IMR-90 (cell line): ENCODE results near the gene PRKACG. TPM values are rescaled to one million over a fixed set of nuclear protein-coding genes. Genes with fewer than 3 reads are reported as not detected.

Source experiments
- ATAC-seq: fragments of 200-7000 bp; cut with Tn5 transposase; 2 replicates; pipeline ENCODE4 v1.9.1; 2020; ENCODE audit warnings: low read depth, mild to moderate bottlenecking, moderate library complexity
- BruUV-seq: library from RNA; stranded (reverse); fragments of 400-500 nt; replicated peaks from 2 replicates; lab custom pipeline; 2021; lab: Mats Ljungman, UMichigan
- CTCF ChIA-PET: fragments of 300-600 bp; formaldehyde crosslinking; extraction: SDS; loops from one replicate; lab custom pipeline; 2021; ENCODE audit warnings: antibody characterized with exemption; lab: Yijun Ruan, JAX
- POLR2A ChIA-PET: fragments of 300-600 bp; sonication (Branson Sonifier 250); formaldehyde crosslinking; loops from one replicate; lab custom pipeline; 2022; ENCODE audit warnings: antibody characterized with exemption; ENCODE audit not compliant: unreplicated experiment; lab: Charles Lee
- DNase-seq: peaks from one replicate; pipeline ENCODE4 v3.0.0; 2013
- H2AFZ ChIP-seq: replicated peaks from 2 replicates; pipeline ENCODE3; 2013; ENCODE audit warnings: low read length, mild to moderate bottlenecking; ENCODE audit not compliant: poor library complexity
- H2AK5ac ChIP-seq: 2 replicates; pipeline ENCODE4 v1.6.1; 2013; ENCODE audit warnings: low read depth, low read length, inconsistent platforms
- H2AK9ac ChIP-seq: replicated peaks from 2 replicates; pipeline ENCODE3; 2013; ENCODE audit warnings: mild to moderate bottlenecking, low read depth, low read length, moderate library complexity; ENCODE audit not compliant: poor library complexity
- H2BK120ac ChIP-seq: 2 replicates; pipeline ENCODE4 v1.6.1; 2013; ENCODE audit warnings: low read depth, low read length, inconsistent platforms
- H2BK15ac ChIP-seq: 3 replicates; pipeline ENCODE4 v1.6.1; 2013; ENCODE audit warnings: low read depth, low read length, inconsistent platforms
- H2BK20ac ChIP-seq: 2 replicates; pipeline ENCODE4 v1.6.1; 2013; ENCODE audit warnings: low read depth, mild to moderate bottlenecking, inconsistent platforms, low read length, moderate library complexity
- H2BK5ac ChIP-seq: 2 replicates; pipeline ENCODE4 v1.6.1; 2013; ENCODE audit warnings: mild to moderate bottlenecking, low read depth, low read length, inconsistent platforms; ENCODE audit not compliant: poor library complexity, severe bottlenecking
- H3K14ac ChIP-seq: replicated peaks from 2 replicates; pipeline ENCODE4 v1.6.1; 2013; ENCODE audit warnings: low read depth, low read length, inconsistent platforms
- H3K18ac ChIP-seq: 2 replicates; pipeline ENCODE4 v1.6.1; 2013; ENCODE audit warnings: low read depth, low read length, control low read depth
- H3K23ac ChIP-seq: 2 replicates; pipeline ENCODE4 v1.6.1; 2013; ENCODE audit warnings: low read depth, low read length, inconsistent platforms
- H3K27ac ChIP-seq: 2 replicates; pipeline ENCODE4 v1.5.1; 2013; ENCODE audit warnings: mild to moderate bottlenecking, control low read depth, low read length; ENCODE audit not compliant: insufficient read depth
- H3K27me3 ChIP-seq: 2 replicates; pipeline ENCODE4 v1.6.1; 2013; ENCODE audit warnings: low read length; ENCODE audit not compliant: control insufficient read depth, insufficient read depth
- H3K36me3 ChIP-seq: 2 replicates; pipeline ENCODE4 v1.6.1; 2013; ENCODE audit warnings: low read length, mixed read lengths; ENCODE audit not compliant: control insufficient read depth, insufficient read depth
- H3K4ac ChIP-seq: 2 replicates; pipeline ENCODE4 v1.6.1; 2013; ENCODE audit warnings: low read depth, low read length, inconsistent platforms
- H3K4me1 ChIP-seq: 2 replicates; pipeline ENCODE4 v1.6.1; 2013; ENCODE audit warnings: low read length, mixed read lengths; ENCODE audit not compliant: control insufficient read depth, insufficient read depth
- H3K4me2 ChIP-seq: 2 replicates; pipeline ENCODE4 v1.6.1; 2013; ENCODE audit warnings: low read depth, mild to moderate bottlenecking, control low read depth, low read length, moderate library complexity
- H3K4me3 ChIP-seq: 2 replicates; pipeline ENCODE4 v1.5.1; 2013; ENCODE audit warnings: low read depth, mild to moderate bottlenecking, control low read depth, low read length, moderate library complexity; ENCODE audit not compliant: insufficient read depth
- H3K56ac ChIP-seq: 2 replicates; pipeline ENCODE4 v1.6.1; 2013; ENCODE audit warnings: low read length, inconsistent platforms; ENCODE audit not compliant: insufficient read depth; ENCODE audit errors: extremely low read depth
- H3K79me1 ChIP-seq, 2 experiments: 2 replicates each; pipeline ENCODE4 v1.6.1; 2013; ENCODE audit warnings: low read length in 2 of 2, inconsistent platforms in 1 of 2, low read depth in 1 of 2
- H3K9ac ChIP-seq: 2 replicates; pipeline ENCODE4 v1.6.1; 2013; ENCODE audit warnings: low read depth, low read length, control low read depth
- H3K9me1 ChIP-seq: 2 replicates; pipeline ENCODE4 v1.6.1; 2013; ENCODE audit warnings: low read length, inconsistent platforms; ENCODE audit not compliant: insufficient read depth
- H3K9me3 ChIP-seq: 2 replicates; pipeline ENCODE4 v1.6.1; 2013; ENCODE audit warnings: low read length; ENCODE audit not compliant: control insufficient read depth, insufficient read depth
- H4K20me1 ChIP-seq: 2 replicates; pipeline ENCODE4 v1.6.1; 2013; ENCODE audit warnings: low read length, inconsistent platforms; ENCODE audit not compliant: insufficient read depth
- H4K5ac ChIP-seq: 2 replicates; pipeline ENCODE4 v1.6.1; 2013; ENCODE audit warnings: mild to moderate bottlenecking, low read depth, low read length, control low read depth
- H4K8ac ChIP-seq, 2 experiments: 2 replicates each; pipeline ENCODE4 v1.6.1; 2013; ENCODE audit warnings: low read depth in 2 of 2, low read length in 2 of 2, control low read depth in 1 of 2, inconsistent platforms in 1 of 2
- H4K91ac ChIP-seq: 2 replicates; pipeline ENCODE4 v1.6.1; 2013; ENCODE audit warnings: low read depth, low read length, inconsistent platforms; ENCODE audit not compliant: insufficient read depth
- BHLHE40 ChIP-seq: fragments of 150-350 bp; IDR thresholded peaks from 2 replicates; pipeline ENCODE4 v1.6.1; 2016; ENCODE audit warnings: mild to moderate bottlenecking, low read depth, low read length
- CEBPB ChIP-seq: IDR thresholded peaks from 2 replicates; pipeline ENCODE4 v1.6.1; 2012; ENCODE audit warnings: low read depth, low read length, improper control_type of control experiment
- CHD1 ChIP-seq: IDR thresholded peaks from 2 replicates; pipeline ENCODE4 v1.6.1; 2012; ENCODE audit warnings: low read depth, low read length, improper control_type of control experiment
- CTCF ChIP-seq: conservative IDR thresholded peaks from 2 replicates; pipeline ENCODE4 v1.5.1; 2012; ENCODE audit warnings: mild to moderate bottlenecking, low read depth, low read length, improper control_type of control experiment
- FOS ChIP-seq: fragments of 150-350 bp; IDR thresholded peaks from 2 replicates; pipeline ENCODE4 v1.6.1; 2016; ENCODE audit warnings: low read depth, low read length
- MAFK ChIP-seq: IDR thresholded peaks from 2 replicates; pipeline ENCODE4 v1.6.1; 2012; ENCODE audit warnings: low read depth, low read length, improper control_type of control experiment
- MAZ ChIP-seq: IDR thresholded peaks from 2 replicates; pipeline ENCODE4 v1.6.1; 2012; ENCODE audit warnings: low read depth, mild to moderate bottlenecking, low read length, improper control_type of control experiment, moderate library complexity, borderline replicate concordance
- MXI1 ChIP-seq: IDR thresholded peaks from 2 replicates; pipeline ENCODE4 v1.6.1; 2012; ENCODE audit warnings: low read depth, mild to moderate bottlenecking, low read length, moderate library complexity, borderline replicate concordance
- NFE2L2 ChIP-seq: fragments of 150-350 bp; IDR thresholded peaks from 2 replicates; pipeline ENCODE4 v1.6.1; 2016; ENCODE audit warnings: low read depth, mild to moderate bottlenecking, low read length
- POLR2A ChIP-seq: IDR thresholded peaks from 2 replicates; pipeline ENCODE4 v1.6.1; 2012; ENCODE audit warnings: mild to moderate bottlenecking, low read depth, low read length
- RAD21 ChIP-seq: IDR thresholded peaks from 2 replicates; pipeline ENCODE4 v1.6.1; 2012; ENCODE audit warnings: low read length, improper control_type of control experiment
- RCOR1 ChIP-seq: IDR thresholded peaks from 2 replicates; pipeline ENCODE4 v1.6.1; 2012; ENCODE audit warnings: mild to moderate bottlenecking, low read length, improper control_type of control experiment; ENCODE audit not compliant: insufficient replicate concordance
- RFX5 ChIP-seq: IDR thresholded peaks from 2 replicates; pipeline ENCODE4 v1.8.0; 2012; ENCODE audit warnings: low read depth, mild to moderate bottlenecking, low read length, moderate library complexity
- USF2 ChIP-seq: fragments of 150-350 bp; IDR thresholded peaks from 2 replicates; pipeline ENCODE4 v1.6.1; 2017; ENCODE audit warnings: mild to moderate bottlenecking, antibody characterized with exemption, low read length, low read depth
- WGBS, 2 experiments: methylation state at CpG; one replicate each; pipeline versions ENCODE4 v1.1.5 to v1.1.7; 2013; ENCODE audit warnings: missing lambda C conversion rate in 2 of 2; ENCODE audit not compliant: insufficient read length in 1 of 2; ENCODE audit errors: extremely low coverage in 2 of 2; 5-methylcytosine and 5-hydroxymethylcytosine counted together
- dilution Hi-C: fragments of 300-500 bp; cut with HindIII; formaldehyde crosslinking; loops from one replicate; pipeline ENCODE4 v1.14.3; 2018; ENCODE audit warnings: low sequenced_read_pairs; ENCODE audit not compliant: unreplicated experiment
- in situ Hi-C: fragments of 300-500 bp; cut with MboI; formaldehyde crosslinking; loops from 3 replicates; pipeline ENCODE4 v1.14.3; 2019; ENCODE audit warnings: low sequenced_read_pairs, inconsistent platforms, mixed read lengths
- intact Hi-C: fragments of 100-400 bp; cut with micrococcal nuclease; formaldehyde crosslinking; loops from 2 replicates; pipeline ENCODE4 v1.10.0; 2022
- polyA plus RNA-seq, 3 experiments: library from polyadenylated mRNA; depleted of rRNA; stranded (reverse); fragments of >200 nt; gene quantifications; 2 replicates each; pipeline ENCODE4 v1.2.3, GENCODE V29; 2012; ENCODE audit warnings: low replicate concordance in 1 of 3
- total RNA-seq: library from RNA; depleted of rRNA; stranded (reverse); fragments of >200 nt; gene quantifications from 2 replicates; pipeline ENCODE4 v1.2.3, GENCODE V29; 2012

The PRKACG gene
- total and polyA plus RNA-seq, 2 of the 4 experiments (the other 2 are of a cell fraction), result not detected

- BruUV-seq, result no TSS peak
- H2BK15ac ChIP-seq, result no peak overlapping the region
- H3K9me3 ChIP-seq, result no peaks in the 10 kb centered on the region
- in situ Hi-C loops (no loop called here), dilution Hi-C loops (no loop called here), intact Hi-C loops (no loop called here)
- H2BK5ac ChIP-seq, result no peak overlapping the region
- no CpG with 5 or more reads among the region's 1 CpG for WGBS, 2 experiments
- ChIA-PET CTCF (no interaction called here), POLR2A (no interaction called here)
- no peaks in the 10 kb centered on the region; the same call in 1 of the 2 replicates for H3K27me3 ChIP-seq
- H3K4me1 ChIP-seq, result no peaks in the 10 kb centered on the region; the same call in 1 of the 2 replicates
- H4K8ac ChIP-seq, result no peak overlapping the region
- no peak overlapping the region for H3K14ac ChIP-seq
- H3K4ac ChIP-seq, result no peak overlapping the region
- no peak overlapping the region for H3K4me2 ChIP-seq
- DNase-seq (no peak), ATAC-seq (no peak)
- no peak overlapping the region for H2BK120ac ChIP-seq
- H4K91ac ChIP-seq, result no peak overlapping the region
- no peak overlapping the region for H2AFZ ChIP-seq
- H4K5ac ChIP-seq, result no peak overlapping the region
- no peak overlapping the region for H2BK20ac ChIP-seq
- H3K36me3 ChIP-seq, result no peaks in the 10 kb centered on the region
- H3K79me1 ChIP-seq, result no peaks in the 10 kb centered on the region
- H2AK9ac ChIP-seq, result no peak overlapping the region
- no peak overlapping the region for H3K23ac ChIP-seq
- no peak for TF ChIP-seq RFX5
- no peak for TF ChIP-seq CHD1
- TF ChIP-seq CTCF, result no peak
- no peak for TF ChIP-seq MAFK
- TF ChIP-seq CEBPB, result no peak
- TF ChIP-seq RCOR1, result no peak
- TF ChIP-seq FOS, result no peak
- TF ChIP-seq BHLHE40, result no peak
- no peak for TF ChIP-seq POLR2A
- no peak for TF ChIP-seq MAZ
- TF ChIP-seq NFE2L2, result no peak
- no peak for TF ChIP-seq USF2
- no peak for TF ChIP-seq RAD21
- no peak for TF ChIP-seq MXI1
- H3K4me3 ChIP-seq, result no peak overlapping the region
- H3K9me1 ChIP-seq, result no peaks in the 10 kb centered on the region
- H3K56ac ChIP-seq, result no peak overlapping the region
- H3K27ac ChIP-seq, result no peak overlapping the region
- H2AK5ac ChIP-seq, result no peak overlapping the region
- H4K20me1 ChIP-seq, result no peaks in the 10 kb centered on the region
- no peak overlapping the region for H3K9ac ChIP-seq
- no peak overlapping the region for H3K18ac ChIP-seq
Measured at GRCh38 chr9:68966496-68966944, 47.4 kb downstream of the PRKACG start.
